Astrocyte of the spinal cord (primary cell): ENCODE measurements around the gene ZNF76.
A peak's percentile ranks its signal among the peaks of the same experiment; 100 is the strongest.

ENCODE experiments used
- DNase-seq: peaks from one replicate; pipeline ENCODE4 v3.0.0; 2011; ENCODE audit warnings: low read depth, low spot score
- H3K4me3 ChIP-seq: 2 replicates; pipeline ENCODE4 v1.5.1; 2011; ENCODE audit warnings: low read depth, mild to moderate bottlenecking, low read length, moderate library complexity
- CTCF ChIP-seq: IDR thresholded peaks from 2 replicates; pipeline ENCODE4 v1.5.1; 2012; ENCODE audit warnings: low read depth, mild to moderate bottlenecking, low read length, inconsistent platforms
- in situ Hi-C: cut with HindIII; loops from 2 replicates; pipeline ENCODE4 v1.10.0; 2017; ENCODE audit warnings: low sequenced_read_pairs

The ZNF76 gene

GRCh38 chr6:35259194-35259947 lies at the start of gene ZNF76:
TSS of gene ZNF76 (plus strand) at chr6:35259735. CDS start at chr6:35281152, 21,417 bp downstream.
- no peak for TF ChIP-seq CTCF
- H3K4me3 ChIP-seq = peak within 1 kb of the TSS; percentile 93
- in situ Hi-C loops = no loop called here
- peak; percentile 98 for DNase-seq

GRCh38 chr6:35213298-35213791 lies 46.2 kb upstream of the ZNF76 start:
- peak overlapping the region; percentile 52 for H3K4me3 ChIP-seq
- in situ Hi-C loops = no loop called here
- TF ChIP-seq CTCF = no peak
- no peak for DNase-seq

- in situ Hi-C loops = no loop called here
- peak; percentile 34 for DNase-seq
- H3K4me3 ChIP-seq = peak within 1 kb of the TSS; percentile 52
- TF ChIP-seq CTCF = no peak
Measured at GRCh38 chr6:35213824-35214756, 45.4 kb upstream of the ZNF76 start, which contains the start of gene SCUBE3. TSS of gene SCUBE3 (plus strand) at chr6:35213956. CDS start at chr6:35214419, 463 bp downstream.

GRCh38 chr6:35214869-35215664 lies 44.5 kb upstream of the ZNF76 start:
- no peak for TF ChIP-seq CTCF
- no peak for DNase-seq
- in situ Hi-C loops = no loop called here
- H3K4me3 ChIP-seq = peak overlapping the region; percentile 52

GRCh38 chr6:35215665-35216411 lies 43.7 kb upstream of the ZNF76 start:
- DNase-seq = no peak
- no peak for TF ChIP-seq CTCF
- peak overlapping the region; percentile 52 for H3K4me3 ChIP-seq
- in situ Hi-C loops = no loop called here
